HCT116 (cell line): Measurements from ENCODE around the gene ABCB6. TPM values are rescaled to one million over a fixed set of nuclear protein-coding genes. Genes with fewer than 3 reads are reported as not detected.

Experiments used
- ATAC-seq: fragments of 200-7000 bp; cut with Tn5 transposase; 2 replicates; pipeline ENCODE4 v1.9.1; 2020; ENCODE audit warnings: mild to moderate bottlenecking, moderate library complexity
- BruUV-seq: library from RNA; stranded (reverse); fragments of 400-500 nt; replicated peaks from 2 replicates; lab custom pipeline; 2021; lab: Mats Ljungman, UMichigan
- CTCF ChIA-PET: fragments of 300-600 bp; sonication (Branson Sonifier 250); formaldehyde crosslinking; loops from one replicate; lab custom pipeline; 2021; ENCODE audit warnings: antibody characterized with exemption; lab: Charles Lee
- POLR2A ChIA-PET: fragments of 300-600, 350-600 bp; sonication (Branson Sonifier 250); formaldehyde crosslinking; loops from one replicate; lab custom pipeline; 2021; ENCODE audit warnings: antibody characterized with exemption; lab: Charles Lee
- RAD21 ChIA-PET, 2 experiments: fragments of 300-600 bp; sonication (Branson Sonifier 250); formaldehyde crosslinking; loops; one replicate each; lab custom pipeline; 2023; ENCODE audit warnings: low total read pairs in 2 of 2; ENCODE audit not compliant: uncharacterized antibody in 2 of 2, unreplicated experiment in 2 of 2, low non-redundant PET in 1 of 2; lab: Charles Lee
- DNase-seq: peaks from one replicate; pipeline ENCODE4 v3.0.0-alpha.2; 2010; ENCODE audit warnings: low read depth, low spot score
- H2AFZ ChIP-seq: fragments of 200-600 bp; shearing (Covaris generic), sonication (generic); 2 replicates; pipeline ENCODE4 v1.6.1; 2017; ENCODE audit warnings: low read depth, mixed run types, mixed read lengths, antibody characterized with exemption, low read length; ENCODE audit not compliant: poor library complexity, severe bottlenecking
- H3K27ac ChIP-seq: 2 replicates; pipeline ENCODE4 v1.5.1; 2012; ENCODE audit warnings: low read depth, low read length
- H3K27me3 ChIP-seq: fragments of 200-600 bp; sonication (generic); 2 replicates; pipeline ENCODE4 v1.6.1; 2016; ENCODE audit warnings: mixed run types, low read length, mixed read lengths; ENCODE audit not compliant: insufficient read depth
- H3K36me3 ChIP-seq, 2 experiments: fragments of 200-500 bp in 1 of 2; fragments of 200-600 bp in 1 of 2; sonication (Bioruptor generic) in 1 of 2; sonication (generic) in 1 of 2; 2 replicates each; pipeline versions ENCODE4 v1.5.1 to v1.6.1; 2014 to 2016; ENCODE audit warnings: low read length in 2 of 2, inconsistent platforms in 1 of 2, mixed read lengths in 1 of 2, mixed run types in 1 of 2; ENCODE audit not compliant: insufficient read depth in 2 of 2, control insufficient read depth in 1 of 2
- H3K4me1 ChIP-seq, 2 experiments: fragments of 200-600 bp in 1 of 2; sonication (generic) in 1 of 2; 2 replicates each; pipeline versions ENCODE4 v1.5.1 to v1.6.1; 2012 to 2017; ENCODE audit warnings: low read length in 2 of 2, inconsistent platforms in 1 of 2, mild to moderate bottlenecking in 1 of 2, mixed read lengths in 1 of 2, mixed run types in 1 of 2, moderate library complexity in 1 of 2; ENCODE audit not compliant: insufficient read depth in 2 of 2, control insufficient read depth in 1 of 2
- H3K4me2 ChIP-seq: fragments of 200-600 bp; sonication (generic); 2 replicates; pipeline ENCODE4 v1.6.1; 2017; ENCODE audit warnings: mixed run types, low read length, mixed read lengths
- H3K4me3 ChIP-seq, 2 experiments: fragments of 200-600 bp in 1 of 2; sonication (generic) in 1 of 2; replicated peaks in 1 of 2; 2 replicates each; pipeline ENCODE4 v1.5.1; 2011 to 2016; ENCODE audit warnings: low read length in 2 of 2, control low read depth in 1 of 2, low read depth in 1 of 2, mild to moderate bottlenecking in 1 of 2, mixed read lengths in 1 of 2, mixed run types in 1 of 2
- H3K79me2 ChIP-seq: fragments of 200-600 bp; sonication (generic); 2 replicates; pipeline ENCODE4 v1.6.1; 2017; ENCODE audit warnings: mild to moderate bottlenecking, mixed run types, low read length, moderate library complexity, mixed read lengths; ENCODE audit not compliant: insufficient read depth
- H3K9ac ChIP-seq: fragments of 200-600 bp; sonication (generic); 2 replicates; pipeline ENCODE4 v1.6.1; 2016; ENCODE audit warnings: low read length, mixed read lengths
- H3K9me2 ChIP-seq: fragments of 200-600 bp; sonication (generic), shearing (Covaris generic); 2 replicates; pipeline ENCODE4 v1.6.1; 2017; ENCODE audit warnings: mixed run types, mild to moderate bottlenecking, moderate library complexity; ENCODE audit not compliant: insufficient read depth
- H3K9me3 ChIP-seq, 2 experiments: fragments of 200-500 bp in 1 of 2; fragments of 200-600 bp in 1 of 2; sonication (Bioruptor generic) in 1 of 2; sonication (generic) in 1 of 2; 2 replicates each; pipeline ENCODE4 v1.6.1; 2014 to 2017; ENCODE audit warnings: low read length in 2 of 2, mixed read lengths in 2 of 2, inconsistent platforms in 1 of 2, low read depth in 1 of 2, mild to moderate bottlenecking in 1 of 2, mixed run types in 1 of 2, moderate library complexity in 1 of 2; ENCODE audit not compliant: control insufficient read depth in 1 of 2, insufficient read depth in 1 of 2
- H4K20me1 ChIP-seq: fragments of 200-600 bp; sonication (generic), shearing (Covaris generic); 2 replicates; pipeline ENCODE4 v1.6.1; 2017; ENCODE audit warnings: mixed run types, mild to moderate bottlenecking, moderate library complexity; ENCODE audit not compliant: insufficient read depth
- ATF3 ChIP-seq: IDR thresholded peaks from 2 replicates; pipeline ENCODE4 v1.6.1; 2012
- CBX3 ChIP-seq: IDR thresholded peaks from 2 replicates; pipeline ENCODE4 v1.6.1; 2012; ENCODE audit warnings: low read depth
- CTCF ChIP-seq, 3 experiments: fragments of 200-600 bp in 1 of 3; sonication (generic) in 1 of 3; IDR thresholded peaks in 2 of 3; conservative IDR thresholded peaks in 1 of 3; 2 replicates each; pipeline ENCODE4 v1.5.1; 2012 to 2017; ENCODE audit warnings: low read depth in 2 of 3, low read length in 2 of 3, antibody characterized with exemption in 1 of 3, borderline replicate concordance in 1 of 3, control low read depth in 1 of 3, mild to moderate bottlenecking in 1 of 3, mixed read lengths in 1 of 3, mixed run types in 1 of 3, moderate library complexity in 1 of 3; ENCODE audit not compliant: insufficient read depth in 1 of 3
- EGR1 ChIP-seq: IDR thresholded peaks from 2 replicates; pipeline ENCODE4 v1.6.1; 2012; ENCODE audit warnings: low read depth
- EZH2 ChIP-seq: fragments of 200-600 bp; sonication (generic); IDR thresholded peaks from 2 replicates; pipeline ENCODE4 v1.6.1; 2017; ENCODE audit warnings: antibody characterized with exemption, mixed run types
- JUND ChIP-seq: IDR thresholded peaks from 2 replicates; pipeline ENCODE4 v1.6.1; 2012
- POLR2AphosphoS5 ChIP-seq: IDR thresholded peaks from 2 replicates; pipeline ENCODE4 v1.6.1; 2011; ENCODE audit warnings: mild to moderate bottlenecking, low read depth, low read length, moderate library complexity
- RAD21 ChIP-seq: IDR thresholded peaks from 2 replicates; pipeline ENCODE4 v1.6.1; 2012; ENCODE audit warnings: low read depth, mild to moderate bottlenecking
- SP1 ChIP-seq: IDR thresholded peaks from 2 replicates; pipeline ENCODE4 v1.6.1; 2012; ENCODE audit warnings: low read depth
- TCF7L2 ChIP-seq: IDR thresholded peaks from 2 replicates; pipeline ENCODE4 v1.7.0; 2011; ENCODE audit warnings: borderline replicate concordance, inconsistent platforms; ENCODE audit not compliant: insufficient read depth, insufficient read length; ENCODE audit errors: extremely low read depth
- ZBTB33 ChIP-seq: IDR thresholded peaks from 2 replicates; pipeline ENCODE4 v1.6.1; 2011; ENCODE audit warnings: mild to moderate bottlenecking, low read length, moderate library complexity; ENCODE audit not compliant: insufficient replicate concordance; ENCODE audit errors: extremely low read depth
- ZFX ChIP-seq: fragments of 450-650 bp; IDR thresholded peaks from 2 replicates; pipeline ENCODE4 v1.6.1; 2017
- intact Hi-C: fragments of 100-400 bp; cut with micrococcal nuclease; formaldehyde crosslinking; loops from 2 replicates; pipeline ENCODE4 v1.10.0; 2022
- total RNA-seq: library from RNA; stranded (reverse); gene quantifications from one replicate; pipeline ENCODE4 v1.2.1, GENCODE V29; 2021; ENCODE audit not compliant: unreplicated experiment

The ABCB6 gene
- total RNA-seq, 1 experiment from 2014 or later, result 24.5 TPM

GRCh38 chr2:219207884-219208740 is 10.6 kb downstream of the ABCB6 start:
- no peak for ATAC-seq
- H3K4me2 ChIP-seq, result peak overlapping the region; percentile 94
- H3K27ac ChIP-seq, result peak overlapping the region; percentile 63
- H3K9me2 ChIP-seq, result no peaks in the 10 kb centered on the region
- peak overlapping the region; percentile 77; the same call in 1 of the 2 replicates for H3K9ac ChIP-seq
- peaks cover 11 to 17% of the 10 kb centered on the region in 2 experiments for H3K4me1 ChIP-seq
- DNase-seq, result no peak
- no peaks in the 10 kb centered on the region for H4K20me1 ChIP-seq
- no TSS peak for BruUV-seq
- peaks cover 0 to 9% of the 10 kb centered on the region in 2 experiments; a peak in 2 of 4 replicates for H3K9me3 ChIP-seq
- TF ChIP-seq ZBTB33 (no peak), RAD21 (no peak), CTCF (IDR thresholded peaks at IDR 0.05 in 2 of 3, conservative IDR thresholded peaks at IDR 0.05 in 1 of 3; ENCODE audit: borderline replicate concordance in 1 of 3, insufficient read depth in 1 of 3, low read depth in 2 of 3, low read length in 2 of 3) (no peak), POLR2AphosphoS5 (no peak), CBX3 (no peak), JUND (no peak), TCF7L2 (no peak), ATF3 (no peak), EGR1 (no peak), EZH2 (no peak), SP1 (no peak), ZFX (no peak)
- no peaks in the 10 kb centered on the region for H3K79me2 ChIP-seq
- peaks cover 10 to 16% of the 10 kb centered on the region in 2 experiments; a peak in 3 of 4 replicates for H3K36me3 ChIP-seq
- intact Hi-C loops, result loop anchor here (2.0 kb wide), 1 partner anchor 31 kb away; the partner anchor contains the start of gene CNPPD1
- peak overlapping the region in 1 of 2 experiments; percentile 67; a peak in 1 of 4 replicates for H3K4me3 ChIP-seq
- ChIA-PET POLR2A (interaction anchor here (2.2 kb wide), 1 partner anchor 9 kb away, joined by 18 read pairs; no protein-coding TSS in a partner anchor), CTCF (no interaction called here), RAD21 (no interaction called here)
- no peak overlapping the region for H2AFZ ChIP-seq
- H3K27me3 ChIP-seq, result no peaks in the 10 kb centered on the region
